NCI-H1417 treated with DMSO at 0.1 percent for 48 hours (cell line): ENCODE results near the gene INSL3.
"Not testable (repeated sequence)": the region's sequence is repeated elsewhere in the genome, so short reads cannot be mapped to it uniquely, and the experiment has no call there.

Source experiments
- DNase-seq: peaks from one replicate; lab custom pipeline; 2025; lab: John Stamatoyannopoulos, UW

Gene INSL3

GRCh38 chr19:17783721-17784120, 37.6 kb downstream of the INSL3 start:
- DNase-seq = not testable (repeated sequence)

- DNase-seq = no peak
Observed at GRCh38 chr19:17780781-17781180, 40.5 kb downstream of the INSL3 start.

- no peak for DNase-seq
Observed at GRCh38 chr19:17778968-17779929, 42.1 kb downstream of the INSL3 start.

DNA sequence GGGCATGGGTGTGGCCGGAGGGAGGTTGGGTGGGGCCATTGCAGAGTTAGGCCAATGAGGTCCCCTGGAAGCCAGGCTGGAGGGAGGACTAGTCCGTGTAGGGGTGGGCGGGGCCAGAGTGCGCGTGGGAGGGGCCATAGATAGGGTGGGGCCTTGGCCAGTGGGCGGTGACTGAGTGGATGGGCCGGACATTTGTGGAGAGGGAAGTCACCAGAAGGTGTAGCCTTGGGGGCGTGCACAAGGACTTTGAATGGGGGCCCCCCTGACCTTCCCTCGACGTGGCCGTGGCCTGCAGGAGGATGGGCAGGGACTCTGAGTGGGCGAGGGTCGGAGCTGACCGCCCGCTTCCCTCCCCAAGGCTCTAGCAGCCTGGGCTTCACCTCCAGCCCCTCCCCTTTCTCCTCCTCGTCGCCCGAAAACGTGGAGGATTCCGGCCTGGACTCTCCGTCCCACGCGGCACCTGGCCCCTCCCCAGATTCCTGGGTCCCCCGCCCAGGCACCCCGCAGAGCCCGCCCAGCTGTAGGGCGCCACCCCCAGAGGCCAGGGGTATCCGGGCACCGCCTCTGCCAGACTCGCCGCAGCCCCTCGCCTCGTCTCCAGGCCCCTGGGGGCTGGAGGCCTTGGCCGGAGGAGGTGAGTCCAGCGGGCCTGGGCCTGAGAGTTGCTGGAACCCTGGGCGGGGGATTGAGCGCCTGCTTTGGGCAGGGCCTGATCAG, 42.9 kb downstream of the INSL3 start:
- no peak for DNase-seq

GRCh38 chr19:17777840-17778239, 43.5 kb downstream of the INSL3 start:
- not testable (repeated sequence) for DNase-seq

- no peak for DNase-seq
Observed at GRCh38 chr19:17775991-17776803, 45.1 kb downstream of the INSL3 start.

DNA sequence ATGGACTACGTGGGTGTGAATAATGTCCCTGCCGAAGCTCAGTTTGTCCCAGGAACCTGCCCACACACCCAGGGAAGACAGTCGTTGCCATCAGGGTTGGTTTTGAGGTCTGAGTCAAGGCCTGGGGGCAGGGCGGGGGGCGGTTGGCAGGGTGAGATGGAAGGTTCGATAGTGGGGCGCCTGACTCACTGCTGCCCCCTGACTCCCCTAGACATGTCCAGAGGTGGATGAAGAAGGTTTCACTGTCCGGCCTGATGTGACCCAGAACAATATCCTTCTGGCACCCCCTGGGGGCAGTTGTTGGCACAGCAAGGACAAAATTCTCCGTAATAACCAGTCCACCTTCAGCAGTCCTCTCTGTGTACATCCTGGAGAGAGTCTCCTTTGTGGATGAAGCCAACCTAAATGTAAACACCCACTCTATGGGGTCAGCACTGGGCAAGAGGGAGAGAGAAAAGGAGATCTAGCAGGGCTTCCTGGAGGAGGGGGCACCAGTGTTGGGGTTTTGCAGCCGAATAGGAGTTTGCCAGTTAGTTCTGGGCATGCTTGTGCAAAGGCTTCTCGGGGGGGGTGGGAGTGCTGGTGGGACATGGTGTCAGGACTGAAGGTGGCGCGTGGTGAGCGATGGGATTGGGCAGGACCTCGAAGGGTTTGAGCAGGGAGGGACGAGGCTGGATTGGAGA, 45.9 kb downstream of the INSL3 start:
- no peak for DNase-seq

DNA sequence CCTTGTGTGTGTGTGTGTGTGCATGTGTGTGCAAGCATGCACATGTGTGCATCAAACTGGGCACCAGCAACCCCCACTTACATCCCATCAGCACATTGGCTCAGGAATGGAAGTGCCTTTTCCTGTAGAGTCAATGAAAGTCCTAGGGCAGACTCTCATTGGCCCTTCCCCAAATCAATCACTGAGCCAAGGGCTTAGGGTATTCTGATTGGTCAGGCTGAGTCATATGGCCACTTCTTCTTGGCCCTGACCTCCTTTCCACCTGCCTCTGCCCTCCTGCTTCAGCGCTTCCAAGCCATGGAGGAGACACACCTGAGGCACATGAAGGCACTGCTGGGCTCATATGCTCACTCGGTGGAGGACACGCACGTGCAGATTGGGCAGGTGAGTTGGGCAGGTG, 49.1 kb downstream of the INSL3 start:
- no peak for DNase-seq

DNA sequence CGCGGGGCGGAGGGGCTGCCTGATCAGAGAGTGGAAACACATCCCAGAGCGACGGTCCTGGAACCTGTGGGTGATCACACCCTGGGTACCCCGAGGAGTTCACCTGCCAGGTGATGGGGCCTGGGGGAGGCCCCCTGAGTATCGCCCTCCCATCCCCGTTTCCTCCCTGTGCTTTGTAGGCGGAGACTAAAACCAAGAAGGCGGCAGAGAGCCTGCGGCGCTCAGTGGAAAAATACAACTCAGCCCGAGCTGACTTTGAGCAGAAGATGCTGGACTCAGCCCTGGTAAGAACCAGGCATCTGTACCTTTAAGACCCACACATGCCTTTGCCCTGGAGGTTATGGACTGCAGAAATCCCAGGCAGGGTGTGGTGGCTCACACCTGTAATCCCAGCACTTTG, 50.7 kb downstream of the INSL3 start:
- DNase-seq = no peak

DNA sequence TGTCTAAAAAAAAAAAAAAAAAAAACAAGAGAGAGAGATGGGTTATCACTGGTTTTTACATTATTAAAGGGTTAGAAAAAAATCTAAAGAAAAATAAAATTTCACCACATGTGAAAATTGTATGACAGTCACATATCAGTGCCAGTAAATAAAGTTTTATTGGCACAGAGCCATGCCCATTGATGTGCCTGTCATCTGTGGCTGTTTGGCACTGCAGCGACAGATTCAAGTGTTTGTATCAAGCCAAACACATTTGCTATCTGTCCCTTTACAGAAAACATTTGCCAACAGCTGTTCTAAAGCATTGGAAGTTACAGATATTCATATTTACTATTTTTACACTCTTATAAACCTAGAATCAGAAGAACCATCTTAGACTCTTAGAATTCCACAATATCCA, 53.8 kb downstream of the INSL3 start:
- DNase-seq = no peak

DNA sequence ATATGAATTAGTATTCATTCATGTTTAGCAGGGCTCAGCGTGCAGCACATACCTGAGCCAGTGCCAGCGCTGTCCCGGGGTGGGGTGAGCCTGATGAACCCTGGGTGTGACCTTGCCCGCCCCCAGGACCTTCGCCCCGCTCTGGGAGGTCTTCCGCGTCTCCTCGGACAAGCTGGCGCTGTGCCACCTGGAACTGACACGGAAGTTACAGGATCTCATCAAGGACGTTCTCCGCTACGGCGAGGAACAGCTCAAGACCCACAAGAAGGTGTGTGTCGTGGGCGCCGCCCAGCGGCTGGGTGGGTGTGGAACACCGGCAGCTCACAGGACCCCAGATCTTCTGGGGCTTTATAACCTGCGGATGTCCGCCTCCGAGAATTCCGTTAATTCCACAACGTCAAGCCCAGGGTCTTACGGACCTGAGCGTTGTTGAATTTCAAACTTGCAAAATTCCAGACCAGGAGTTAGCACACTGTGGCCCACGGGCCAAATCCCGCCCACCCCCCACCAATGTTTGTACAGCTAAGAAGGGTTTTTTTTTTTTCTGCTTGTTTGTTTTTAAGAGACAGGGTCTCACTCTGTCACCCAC, 54.7 kb downstream of the INSL3 start:
- DNase-seq = no peak
